ENCODE results near the gene STIM2. TPM values are rescaled to one million over a fixed set of nuclear protein-coding genes. Genes with fewer than 3 reads are reported as not detected.

Gene STIM2
- total and polyA plus RNA-seq, 2 donors (not counting 1 experiment from before 2014, with no cell fraction given): 48.6 to 96.0 TPM

- H3K9me3 ChIP-seq (ENCODE audit: control extremely low read depth in 1 of 3, control insufficient read depth in 2 of 3, insufficient read depth in 1 of 3, low read length in 2 of 3): peaks cover 0 to 2% (median 0%) of the 10 kb centered on the region in 3 donors
- intact Hi-C loops (cut with micrococcal nuclease): no loop called here
- no peak overlapping the region for H3K27ac ChIP-seq (ENCODE audit: low read length in 2 of 2)
- 98% methylated on average over 12 of the region's 12 CpGs for WGBS (ENCODE audit: insufficient coverage)
- Mint-ChIP-seq H3K9me3 (ENCODE audit: insufficient read depth) (no peaks in the 10 kb centered on the region), H3K4me1 (no peaks in the 10 kb centered on the region), H3K4me3 (no peak overlapping the region), H3K27me3 (no peaks in the 10 kb centered on the region), H3K27ac (no peak overlapping the region)
- ChIA-PET CTCF (no interaction called here), POLR2A (no interaction called here)
- ATAC-seq (ENCODE audit: low read depth) (no peak), DNase-seq (no peak)
- peaks cover 21% of the 10 kb centered on the region for H4K20me1 ChIP-seq (ENCODE audit: control insufficient read depth, insufficient read depth, low read length, poor library complexity, severe bottlenecking)
- H3K4me2 ChIP-seq (replicated peaks; ENCODE audit: low read depth, low read length, poor library complexity, severe bottlenecking): no peak overlapping the region
- no peak for TF ChIP-seq CTCF (IDR thresholded peaks at IDR 0.05)
- no peak for TF ChIP-seq EZH2 (IDR thresholded peaks at IDR 0.05; ENCODE audit: borderline replicate concordance, insufficient read depth, low read depth, low read length, poor library complexity, severe bottlenecking)
- peaks cover 20 to 51% of the 10 kb centered on the region in 2 experiments for H3K36me3 ChIP-seq (replicated peaks in 1 of 2; ENCODE audit: control extremely low read depth in 1 of 2, control insufficient read depth in 1 of 2, extremely low read depth in 1 of 2, insufficient read depth in 2 of 2, low read length in 1 of 2)
- H3K4me1 ChIP-seq (ENCODE audit: control insufficient read depth in 2 of 2, insufficient read depth in 2 of 2, low read length in 2 of 2): no peaks in the 10 kb centered on the region
- no peak overlapping the region for H2AFZ ChIP-seq (ENCODE audit: insufficient read depth, low read depth, low read length, poor library complexity, severe bottlenecking)
- peaks cover 8% of the 10 kb centered on the region for H3K79me2 ChIP-seq (ENCODE audit: control insufficient read depth, insufficient read depth, low read length)
- no peak overlapping the region for H3K4me3 ChIP-seq (ENCODE audit: control extremely low read depth in 1 of 5, extremely low read depth in 1 of 5, insufficient read depth in 1 of 5, low read depth in 2 of 5, low read length in 4 of 5)
- H3K27me3 ChIP-seq (replicated peaks in 1 of 4; ENCODE audit: control extremely low read depth in 1 of 4, control insufficient read depth in 3 of 4, insufficient read depth in 4 of 4, low read length in 3 of 4): no peaks in the 10 kb centered on the region
- no peak overlapping the region for H3K9ac ChIP-seq (ENCODE audit: low read length)
These were observed 157.0 kb downstream of the STIM2 start for GRCh38 chr4:27017623-27018022.

GRCh38 chr4:27018076-27018475 is 157.4 kb downstream of the STIM2 start:
- H3K27me3 Mint-ChIP-seq: no peaks in the 10 kb centered on the region
- POLR2A ChIA-PET: no interaction called here
- H3K4me1 ChIP-seq (ENCODE audit: control insufficient read depth in 2 of 2, insufficient read depth in 2 of 2, low read length in 2 of 2): no peaks in the 10 kb centered on the region
- H3K4me1 Mint-ChIP-seq: no peaks in the 10 kb centered on the region
- H4K20me1 ChIP-seq (ENCODE audit: control insufficient read depth, insufficient read depth, low read length, poor library complexity, severe bottlenecking): peaks cover 21% of the 10 kb centered on the region
- H2AFZ ChIP-seq (ENCODE audit: insufficient read depth, low read depth, low read length, poor library complexity, severe bottlenecking): no peak overlapping the region
- H3K9me3 Mint-ChIP-seq (ENCODE audit: insufficient read depth): no peaks in the 10 kb centered on the region
- H3K4me3 Mint-ChIP-seq: no peak overlapping the region
- no peak overlapping the region for H3K27ac ChIP-seq (ENCODE audit: low read length in 2 of 2)
- H3K36me3 ChIP-seq (replicated peaks in 1 of 2; ENCODE audit: control extremely low read depth in 1 of 2, control insufficient read depth in 1 of 2, extremely low read depth in 1 of 2, insufficient read depth in 2 of 2, low read length in 1 of 2): peaks cover 20 to 55% of the 10 kb centered on the region in 2 experiments
- H3K27ac Mint-ChIP-seq: no peak overlapping the region
- ATAC-seq (ENCODE audit: low read depth) (no peak), DNase-seq (no peak)
- peaks cover 0 to 2% (median 0%) of the 10 kb centered on the region in 3 donors for H3K9me3 ChIP-seq (ENCODE audit: control extremely low read depth in 1 of 3, control insufficient read depth in 2 of 3, insufficient read depth in 1 of 3, low read length in 2 of 3)
- intact Hi-C loops (cut with micrococcal nuclease): no loop called here
- no peak overlapping the region for H3K9ac ChIP-seq (ENCODE audit: low read length)
- no peak for TF ChIP-seq EZH2 (IDR thresholded peaks at IDR 0.05; ENCODE audit: borderline replicate concordance, insufficient read depth, low read depth, low read length, poor library complexity, severe bottlenecking)
- TF ChIP-seq CTCF (IDR thresholded peaks at IDR 0.05): no peak
- CTCF ChIA-PET: interaction anchor here (0.9 to 2.1 kb wide), 2 partner anchors 8 to 10 kb away, joined by 3 to 8 read pairs; no protein-coding TSS in a partner anchor
- peaks cover 8% of the 10 kb centered on the region for H3K79me2 ChIP-seq (ENCODE audit: control insufficient read depth, insufficient read depth, low read length)
- no peaks in the 10 kb centered on the region for H3K27me3 ChIP-seq (replicated peaks in 1 of 4; ENCODE audit: control extremely low read depth in 1 of 4, control insufficient read depth in 3 of 4, insufficient read depth in 4 of 4, low read length in 3 of 4)
- H3K4me3 ChIP-seq (ENCODE audit: control extremely low read depth in 1 of 5, extremely low read depth in 1 of 5, insufficient read depth in 1 of 5, low read depth in 2 of 5, low read length in 4 of 5): no peak overlapping the region
- WGBS (ENCODE audit: insufficient coverage): 70% methylated on average over 4 of the region's 5 CpGs
- H3K4me2 ChIP-seq (replicated peaks; ENCODE audit: low read depth, low read length, poor library complexity, severe bottlenecking): no peak overlapping the region

Measured in B cell (primary cell).